H9 (cell line): ENCODE data around the gene HCN4. TPM values are rescaled to one million over a fixed set of nuclear protein-coding genes. Genes with fewer than 3 reads are reported as not detected.

Source experiments
- DNase-seq: peaks from one replicate; pipeline ENCODE4 v3.0.0-alpha.2; 2017
- H2AFZ ChIP-seq: one replicate; pipeline ENCODE4 v1.6.1; 2013; ENCODE audit warnings: mild to moderate bottlenecking, low read length, control low read depth, moderate library complexity
- H2AK5ac ChIP-seq: 2 replicates; pipeline ENCODE4 v1.6.1; 2013; ENCODE audit warnings: low read length, control low read depth, mixed read lengths; ENCODE audit not compliant: insufficient read length
- H2BK120ac ChIP-seq: one replicate; pipeline ENCODE4 v1.6.1; 2013; ENCODE audit warnings: low read depth, mild to moderate bottlenecking, low read length, control low read depth, inconsistent platforms; ENCODE audit not compliant: poor library complexity, severe bottlenecking
- H2BK12ac ChIP-seq: 2 replicates; pipeline ENCODE4 v1.6.1; 2013; ENCODE audit warnings: low read length, control low read depth, mixed read lengths, low read depth; ENCODE audit not compliant: insufficient read length
- H2BK15ac ChIP-seq: 2 replicates; pipeline ENCODE4 v1.6.1; 2013; ENCODE audit warnings: low read depth, low read length, control low read depth
- H2BK20ac ChIP-seq: one replicate; pipeline ENCODE4 v1.6.1; 2013; ENCODE audit warnings: low read depth, mild to moderate bottlenecking, low read length, control low read depth, inconsistent platforms; ENCODE audit not compliant: poor library complexity, severe bottlenecking
- H2BK5ac ChIP-seq: 2 replicates; pipeline ENCODE4 v1.6.1; 2013; ENCODE audit warnings: low read length, control low read depth, mixed read lengths; ENCODE audit not compliant: insufficient read length
- H3K14ac ChIP-seq: 2 replicates; pipeline ENCODE4 v1.6.1; 2013; ENCODE audit warnings: low read length, control low read depth; ENCODE audit not compliant: insufficient read depth
- H3K18ac ChIP-seq: 2 replicates; pipeline ENCODE4 v1.6.1; 2013; ENCODE audit warnings: low read depth, mild to moderate bottlenecking, mixed read lengths, low read length, control low read depth; ENCODE audit not compliant: insufficient read length
- H3K23ac ChIP-seq: 2 replicates; pipeline ENCODE4 v1.6.1; 2013; ENCODE audit warnings: low read length, control low read depth, mixed read lengths, low read depth; ENCODE audit not compliant: insufficient read length
- H3K23me2 ChIP-seq: 2 replicates; pipeline ENCODE4 v1.6.1; 2013; ENCODE audit warnings: low read depth, mild to moderate bottlenecking, mixed read lengths, low read length, control low read depth; ENCODE audit not compliant: insufficient read length, poor library complexity, severe bottlenecking
- H3K27ac ChIP-seq: 2 replicates; pipeline ENCODE4 v1.5.1; 2013; ENCODE audit warnings: low read length, control low read depth, mixed read lengths, low read depth; ENCODE audit not compliant: insufficient read length
- H3K27me3 ChIP-seq: 2 replicates; pipeline ENCODE4 v1.6.1; 2013; ENCODE audit warnings: low read length, control low read depth, inconsistent platforms; ENCODE audit not compliant: insufficient read depth
- H3K4ac ChIP-seq: 2 replicates; pipeline ENCODE4 v1.6.1; 2013; ENCODE audit warnings: low read depth, mild to moderate bottlenecking, control low read depth, inconsistent platforms, low read length, moderate library complexity
- H3K4me1 ChIP-seq: 2 replicates; pipeline ENCODE4 v1.6.1; 2013; ENCODE audit warnings: low read length, control low read depth, inconsistent platforms; ENCODE audit not compliant: insufficient read depth
- H3K4me2 ChIP-seq: 2 replicates; pipeline ENCODE4 v1.6.1; 2013; ENCODE audit warnings: low read length, control low read depth, mixed read lengths; ENCODE audit not compliant: insufficient read length, insufficient read depth
- H3K56ac ChIP-seq: 2 replicates; pipeline ENCODE4 v1.6.1; 2013; ENCODE audit warnings: low read depth, mild to moderate bottlenecking, mixed read lengths, low read length, control low read depth; ENCODE audit not compliant: insufficient read length
- H3K79me1 ChIP-seq: 2 replicates; pipeline ENCODE4 v1.6.1; 2013; ENCODE audit warnings: low read depth, mild to moderate bottlenecking, moderate library complexity, low read length, control low read depth, inconsistent platforms; ENCODE audit not compliant: insufficient read depth, poor library complexity, severe bottlenecking
- H3K79me2 ChIP-seq: 2 replicates; pipeline ENCODE4 v1.6.1; 2013; ENCODE audit warnings: low read length, control low read depth, inconsistent platforms; ENCODE audit not compliant: insufficient read depth
- H3K9ac ChIP-seq: 2 replicates; pipeline ENCODE4 v1.6.1; 2013; ENCODE audit warnings: low read length, control low read depth, mixed read lengths; ENCODE audit not compliant: insufficient read length; ENCODE audit errors: extremely low read depth
- H3K9me3 ChIP-seq: one replicate; pipeline ENCODE4 v1.6.1; 2013; ENCODE audit warnings: low read depth, low read length, inconsistent platforms; ENCODE audit not compliant: control insufficient read depth
- H3T11ph ChIP-seq: one replicate; pipeline ENCODE4 v1.6.1; 2013; ENCODE audit warnings: mild to moderate bottlenecking, low read length, control low read depth, inconsistent platforms
- H4K20me1 ChIP-seq: one replicate; pipeline ENCODE4 v1.6.1; 2013; ENCODE audit not compliant: control insufficient read depth, insufficient read length, insufficient read depth
- H4K5ac ChIP-seq: 2 replicates; pipeline ENCODE4 v1.6.1; 2013; ENCODE audit warnings: low read depth, mild to moderate bottlenecking, mixed read lengths, low read length, control low read depth; ENCODE audit not compliant: insufficient read length
- H4K8ac ChIP-seq: replicated peaks from 2 replicates; pipeline ENCODE4 v1.6.1; 2013; ENCODE audit warnings: low read length, control low read depth, mixed read lengths, low read depth; ENCODE audit not compliant: insufficient read length
- H4K91ac ChIP-seq: 2 replicates; pipeline ENCODE4 v1.6.1; 2013; ENCODE audit warnings: low read depth, mild to moderate bottlenecking, moderate library complexity, mixed read lengths, low read length, control low read depth; ENCODE audit not compliant: insufficient read length
- H3K27ac Mint-ChIP-seq, 3 experiments: 2 replicates in 2 of 3; 3 replicates in 1 of 3; pipeline ENCODE4 v1.8.0; 2020 to 2021; ENCODE audit warnings: mixed read lengths in 3 of 3, mild to moderate bottlenecking in 1 of 3, moderate library complexity in 1 of 3
- H3K27me3 Mint-ChIP-seq: 2 replicates; pipeline ENCODE4 v1.8.0; 2021; ENCODE audit warnings: low read depth, mild to moderate bottlenecking, moderate library complexity, mixed read lengths
- H3K36me3 Mint-ChIP-seq, 3 experiments: 2 replicates in 2 of 3; 3 replicates in 1 of 3; pipeline ENCODE4 v1.8.0; 2020 to 2021; ENCODE audit warnings: low read depth in 3 of 3, mixed read lengths in 3 of 3; ENCODE audit not compliant: insufficient read depth in 1 of 3
- H3K4me1 Mint-ChIP-seq, 2 experiments: 2 replicates each; pipeline ENCODE4 v1.8.0; 2020; ENCODE audit warnings: mixed read lengths in 2 of 2
- H3K4me3 Mint-ChIP-seq, 2 experiments: 2 replicates in 1 of 2; 3 replicates in 1 of 2; pipeline ENCODE4 v1.8.0; 2020 to 2021; ENCODE audit warnings: mild to moderate bottlenecking in 2 of 2, mixed read lengths in 2 of 2, moderate library complexity in 1 of 2
- H3K9me3 Mint-ChIP-seq, 2 experiments: 2 replicates in 1 of 2; 3 replicates in 1 of 2; pipeline ENCODE4 v1.8.0; 2020; ENCODE audit warnings: mild to moderate bottlenecking in 2 of 2, mixed read lengths in 2 of 2, moderate library complexity in 1 of 2
- WGBS: extraction: QIAGEN DNeasy Blood & Tissue Kit; methylation state at CpG from one replicate; pipeline ENCODE4 v1.1.7; 2013; ENCODE audit warnings: missing lambda C conversion rate, low lambda C conversion rate, mixed read lengths; ENCODE audit not compliant: insufficient read length; ENCODE audit errors: extremely low coverage; 5-methylcytosine and 5-hydroxymethylcytosine counted together
- total RNA-seq: library from RNA; stranded (reverse); gene quantifications from 2 replicates; pipeline ENCODE4 v1.2.1, GENCODE V29; 2021
- TF ChIP-seq, protein P1 (sequence below): fragments of 200-600 bp; sonication (generic); conservative IDR thresholded peaks from 3 replicates; pipeline ENCODE4 v1.8.0; 2021; ENCODE audit warnings: antibody characterized with exemption, mild to moderate bottlenecking

HCN4 gene
- total RNA-seq, 1 experiment from 2014 or later: 10.5 TPM

GRCh38 chr15:73286311-73286710, 82.4 kb downstream of the HCN4 start:
- Histone ChIP-seq H2AFZ (no peak overlapping the region), H2BK5ac (no peak overlapping the region), H3K4me1 (no peaks in the 10 kb centered on the region), H3K79me1 (no peaks in the 10 kb centered on the region), H4K91ac (no peak overlapping the region), H3K14ac (no peak overlapping the region), H2BK20ac (no peak overlapping the region), H4K5ac (no peak overlapping the region), H3K27ac (no peak overlapping the region), H4K20me1 (no peaks in the 10 kb centered on the region), H3K79me2 (no peaks in the 10 kb centered on the region), H2BK15ac (no peak overlapping the region), H2BK120ac (no peak overlapping the region), H3T11ph (no peak overlapping the region), H3K23me2 (no peaks in the 10 kb centered on the region), H3K4ac (no peak overlapping the region), H2BK12ac (no peak overlapping the region), H3K4me2 (no peak overlapping the region), H3K27me3 (no peaks in the 10 kb centered on the region), H3K9me3 (no peaks in the 10 kb centered on the region), H4K8ac (no peak overlapping the region), H3K18ac (no peak overlapping the region), H3K23ac (no peak overlapping the region), H2AK5ac (no peak overlapping the region), H3K56ac (no peak overlapping the region), H3K9ac (no peak overlapping the region)
- TF ChIP-seq, protein P1, sequence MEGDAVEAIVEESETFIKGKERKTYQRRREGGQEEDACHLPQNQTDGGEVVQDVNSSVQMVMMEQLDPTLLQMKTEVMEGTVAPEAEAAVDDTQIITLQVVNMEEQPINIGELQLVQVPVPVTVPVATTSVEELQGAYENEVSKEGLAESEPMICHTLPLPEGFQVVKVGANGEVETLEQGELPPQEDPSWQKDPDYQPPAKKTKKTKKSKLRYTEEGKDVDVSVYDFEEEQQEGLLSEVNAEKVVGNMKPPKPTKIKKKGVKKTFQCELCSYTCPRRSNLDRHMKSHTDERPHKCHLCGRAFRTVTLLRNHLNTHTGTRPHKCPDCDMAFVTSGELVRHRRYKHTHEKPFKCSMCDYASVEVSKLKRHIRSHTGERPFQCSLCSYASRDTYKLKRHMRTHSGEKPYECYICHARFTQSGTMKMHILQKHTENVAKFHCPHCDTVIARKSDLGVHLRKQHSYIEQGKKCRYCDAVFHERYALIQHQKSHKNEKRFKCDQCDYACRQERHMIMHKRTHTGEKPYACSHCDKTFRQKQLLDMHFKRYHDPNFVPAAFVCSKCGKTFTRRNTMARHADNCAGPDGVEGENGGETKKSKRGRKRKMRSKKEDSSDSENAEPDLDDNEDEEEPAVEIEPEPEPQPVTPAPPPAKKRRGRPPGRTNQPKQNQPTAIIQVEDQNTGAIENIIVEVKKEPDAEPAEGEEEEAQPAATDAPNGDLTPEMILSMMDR: no peak
- no peak overlapping the region for H3K4me3 Mint-ChIP-seq
- H3K36me3 Mint-ChIP-seq: peaks cover 2 to 60% (median 43%) of the 10 kb centered on the region in 3 experiments; a peak in 5 of 7 replicates
- no peaks in the 10 kb centered on the region for H3K27me3 Mint-ChIP-seq
- DNase-seq: no peak
- H3K27ac Mint-ChIP-seq: 0 out of 7 replicates have a peak overlapping the region, but pooled peaks of 1 of the 3 experiments have one; percentile 5
- H3K4me1 Mint-ChIP-seq: no peaks in the 10 kb centered on the region
- H3K9me3 Mint-ChIP-seq: no peaks in the 10 kb centered on the region
- WGBS: no CpG with 5 or more reads among the region's 2 CpGs
